Fibroblast of lung (primary cell): ENCODE measurements around the gene IQGAP2. TPM values are rescaled to one million over a fixed set of nuclear protein-coding genes. Genes with fewer than 3 reads are reported as not detected.

Experiments used
- DNase-seq, 2 donors: peaks; one replicate each; pipeline versions ENCODE4 v3.0.0 to v3.0.0-alpha.2; 2010; ENCODE audit warnings: low read depth in 2 of 2
- H2AFZ ChIP-seq: 2 replicates; pipeline ENCODE4 v1.5.1; 2012; ENCODE audit warnings: low read length, control low read depth, inconsistent platforms
- H3K27ac ChIP-seq: 2 replicates; pipeline ENCODE4 v1.5.1; 2011; ENCODE audit warnings: low read length, control low read depth; ENCODE audit not compliant: insufficient read depth
- H3K27me3 ChIP-seq: 2 replicates; pipeline ENCODE4 v1.5.1; 2011; ENCODE audit warnings: mild to moderate bottlenecking, low read length; ENCODE audit not compliant: control insufficient read depth, insufficient read depth
- H3K36me3 ChIP-seq: 2 replicates; pipeline ENCODE4 v1.5.1; 2011; ENCODE audit warnings: low read length; ENCODE audit not compliant: control insufficient read depth, insufficient read depth
- H3K4me1 ChIP-seq: 2 replicates; pipeline ENCODE4 v1.5.1; 2011; ENCODE audit warnings: low read length; ENCODE audit not compliant: control insufficient read depth, insufficient read depth; ENCODE audit errors: extremely low read depth
- H3K4me2 ChIP-seq: 2 replicates; pipeline ENCODE4 v1.5.1; 2011; ENCODE audit warnings: low read length, control low read depth; ENCODE audit not compliant: insufficient read depth; ENCODE audit errors: extremely low read depth
- H3K4me3 ChIP-seq, 4 experiments: fragments of 200-600 bp in 1 of 4; sonication (generic) in 1 of 4; replicated peaks in 1 of 4; 2 replicates each; pipeline ENCODE4 v1.5.1; 2011 to 2016; ENCODE audit warnings: low read length in 4 of 4, low read depth in 3 of 4, mild to moderate bottlenecking in 3 of 4, control low read depth in 2 of 4, inconsistent platforms in 1 of 4, mixed read lengths in 1 of 4; ENCODE audit not compliant: insufficient read depth in 1 of 4; ENCODE audit errors: control extremely low read depth in 1 of 4
- H3K79me2 ChIP-seq: 2 replicates; pipeline ENCODE4 v1.5.1; 2012; ENCODE audit warnings: mild to moderate bottlenecking, low read length, inconsistent platforms; ENCODE audit not compliant: control insufficient read depth, insufficient read depth
- H3K9ac ChIP-seq: 2 replicates; pipeline ENCODE4 v1.5.1; 2011; ENCODE audit warnings: mild to moderate bottlenecking, low read length, control low read depth; ENCODE audit not compliant: insufficient read depth
- H3K9me3 ChIP-seq: 2 replicates; pipeline ENCODE4 v1.5.1; 2012; ENCODE audit warnings: low read depth, low read length; ENCODE audit not compliant: control insufficient read depth, insufficient read depth
- H4K20me1 ChIP-seq: 2 replicates; pipeline ENCODE4 v1.5.1; 2011; ENCODE audit warnings: low read length; ENCODE audit not compliant: control insufficient read depth, insufficient read depth; ENCODE audit errors: extremely low read depth
- EZH2 ChIP-seq: IDR thresholded peaks from 2 replicates; pipeline ENCODE4 v1.5.1; 2012; ENCODE audit warnings: low read length, control low read depth, mild to moderate bottlenecking; ENCODE audit errors: missing control alignments
- polyA plus RNA-seq, 2 donors: library from polyadenylated mRNA; depleted of rRNA in 1 of 2; stranded (reverse) in 1 of 2; unstranded in 1 of 2; fragments of >200 nt; gene quantifications; 2 replicates each; pipeline ENCODE4 v1.2.1, GENCODE V29; 2011 to 2012; ENCODE audit warnings: missing spikeins in 1 of 2
- total RNA-seq: library from RNA; depleted of rRNA; stranded (reverse); fragments of >200 nt; gene quantifications from 2 replicates; pipeline ENCODE4 v1.2.1, GENCODE V29; 2014
- TF ChIP-seq, protein P1 (sequence below), 2 donors: IDR thresholded peaks in 1 of 2; conservative IDR thresholded peaks in 1 of 2; 1 replicate in 1 of 2; 2 replicates in 1 of 2; pipeline ENCODE4 v1.5.1; 2011 to 2012; ENCODE audit warnings: low read length in 2 of 2, control low read depth in 1 of 2, inconsistent platforms in 1 of 2, low read depth in 1 of 2, mild to moderate bottlenecking in 1 of 2

The IQGAP2 gene
- total and polyA plus RNA-seq, 2 donors (not counting 1 experiment from before 2014, with no cell fraction given), result 5.1 to 7.9 TPM

DNA sequence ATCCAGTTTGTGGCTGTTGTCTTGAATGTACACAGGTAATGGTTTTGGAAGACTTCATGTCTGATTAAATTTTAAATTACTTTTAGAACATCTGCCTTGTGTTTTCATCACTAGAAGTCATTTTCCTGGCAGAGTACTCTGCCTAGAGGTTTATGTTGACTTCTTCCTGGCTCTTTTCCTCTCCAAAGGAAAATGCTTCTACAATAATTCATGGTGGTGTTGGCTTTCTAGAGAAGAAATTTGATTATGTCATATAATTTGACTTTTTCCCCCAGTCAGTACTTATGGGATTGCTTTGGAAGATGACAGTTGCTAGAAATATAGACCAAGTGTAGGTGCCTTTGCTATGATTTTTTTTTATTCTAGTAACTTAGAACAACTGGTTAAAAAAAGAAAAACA is 173.4 kb downstream of the IQGAP2 start:
- TF ChIP-seq, protein P1, sequence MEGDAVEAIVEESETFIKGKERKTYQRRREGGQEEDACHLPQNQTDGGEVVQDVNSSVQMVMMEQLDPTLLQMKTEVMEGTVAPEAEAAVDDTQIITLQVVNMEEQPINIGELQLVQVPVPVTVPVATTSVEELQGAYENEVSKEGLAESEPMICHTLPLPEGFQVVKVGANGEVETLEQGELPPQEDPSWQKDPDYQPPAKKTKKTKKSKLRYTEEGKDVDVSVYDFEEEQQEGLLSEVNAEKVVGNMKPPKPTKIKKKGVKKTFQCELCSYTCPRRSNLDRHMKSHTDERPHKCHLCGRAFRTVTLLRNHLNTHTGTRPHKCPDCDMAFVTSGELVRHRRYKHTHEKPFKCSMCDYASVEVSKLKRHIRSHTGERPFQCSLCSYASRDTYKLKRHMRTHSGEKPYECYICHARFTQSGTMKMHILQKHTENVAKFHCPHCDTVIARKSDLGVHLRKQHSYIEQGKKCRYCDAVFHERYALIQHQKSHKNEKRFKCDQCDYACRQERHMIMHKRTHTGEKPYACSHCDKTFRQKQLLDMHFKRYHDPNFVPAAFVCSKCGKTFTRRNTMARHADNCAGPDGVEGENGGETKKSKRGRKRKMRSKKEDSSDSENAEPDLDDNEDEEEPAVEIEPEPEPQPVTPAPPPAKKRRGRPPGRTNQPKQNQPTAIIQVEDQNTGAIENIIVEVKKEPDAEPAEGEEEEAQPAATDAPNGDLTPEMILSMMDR (conservative IDR thresholded peaks at IDR 0.05 in 1 of 2, IDR thresholded peaks at IDR 0.05 in 1 of 2; ENCODE audit: low read depth in 1 of 2, low read length in 2 of 2), result no peak
- TF ChIP-seq EZH2, result no peak
- Histone ChIP-seq H3K4me1 (no peaks in the 10 kb centered on the region), H3K4me3 (no peak overlapping the region), H3K79me2 (no peaks in the 10 kb centered on the region), H3K9ac (no peak overlapping the region), H3K4me2 (no peak overlapping the region), H3K36me3 (no peaks in the 10 kb centered on the region), H3K27ac (no peak overlapping the region), H4K20me1 (no peaks in the 10 kb centered on the region), H2AFZ (no peak overlapping the region), H3K9me3 (no peaks in the 10 kb centered on the region), H3K27me3 (no peaks in the 10 kb centered on the region)
- DNase-seq, result peak in 1 of 2 donors; percentile 33

DNA sequence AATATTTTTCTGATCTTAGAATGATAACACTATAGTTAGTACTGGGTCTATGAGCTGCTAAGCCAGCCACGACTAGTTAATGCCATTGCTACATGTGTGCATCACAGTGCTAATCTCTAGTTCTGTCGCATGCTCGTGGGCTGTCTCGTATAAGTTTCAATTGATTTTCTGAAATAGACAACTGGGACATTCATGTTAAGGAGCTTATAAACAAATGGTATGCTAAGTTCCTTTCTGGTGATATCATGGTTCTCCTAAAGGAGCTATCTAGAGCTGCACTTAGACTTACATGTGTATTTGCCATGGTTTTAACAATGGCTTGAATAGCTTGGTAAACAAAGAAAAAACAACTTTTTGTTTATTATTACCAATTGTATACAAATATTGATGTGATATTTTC is 173.9 kb downstream of the IQGAP2 start:
- Histone ChIP-seq H3K4me1 (no peaks in the 10 kb centered on the region), H3K9ac (no peak overlapping the region), H3K36me3 (no peaks in the 10 kb centered on the region), H3K4me2 (no peak overlapping the region), H3K27ac (no peak overlapping the region), H3K4me3 (no peak overlapping the region), H2AFZ (no peak overlapping the region), H3K9me3 (no peaks in the 10 kb centered on the region), H3K79me2 (no peaks in the 10 kb centered on the region), H3K27me3 (no peaks in the 10 kb centered on the region), H4K20me1 (no peaks in the 10 kb centered on the region)
- DNase-seq, result no peak
- no peak for TF ChIP-seq EZH2
- TF ChIP-seq, protein P1 (conservative IDR thresholded peaks at IDR 0.05 in 1 of 2, IDR thresholded peaks at IDR 0.05 in 1 of 2; ENCODE audit: low read depth in 1 of 2, low read length in 2 of 2), result no peak

DNA sequence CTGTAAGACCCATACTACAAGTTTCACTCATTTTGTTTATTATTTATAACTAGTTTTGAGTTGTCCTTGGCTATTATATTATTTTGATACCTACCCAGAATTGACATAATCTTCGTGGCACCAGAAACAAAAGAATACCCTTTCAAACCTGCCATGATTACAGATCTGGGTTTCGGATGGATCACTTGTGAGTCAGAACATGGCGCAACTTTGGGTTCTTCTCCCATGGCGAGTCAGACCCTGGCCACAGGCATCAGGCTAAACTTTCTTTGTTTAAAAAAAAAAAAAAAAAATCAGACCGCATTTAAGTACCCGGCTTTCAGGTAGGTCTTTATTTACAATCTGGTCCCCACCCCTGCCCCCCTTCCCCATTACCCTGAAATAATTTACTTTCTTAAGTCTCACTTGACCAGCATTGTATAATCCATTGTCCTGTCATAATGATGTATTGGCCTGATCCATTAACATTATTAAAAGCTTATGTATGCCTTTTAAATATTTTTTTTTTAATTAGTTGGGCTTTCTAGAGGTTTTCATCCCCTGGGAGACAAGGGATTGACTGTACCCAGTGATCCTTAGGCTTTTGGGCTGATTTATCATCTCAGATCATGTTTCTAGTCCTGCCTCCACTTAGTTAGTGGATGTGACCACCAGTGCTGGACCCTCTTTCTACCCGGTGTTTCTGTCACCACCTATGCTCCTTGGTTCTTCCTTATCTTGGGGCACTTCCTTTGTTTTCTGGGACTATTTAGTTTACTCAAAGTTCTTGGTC is 176.3 kb downstream of the IQGAP2 start:
- Histone ChIP-seq H3K4me3 (no peak overlapping the region), H4K20me1 (no peaks in the 10 kb centered on the region), H3K79me2 (no peaks in the 10 kb centered on the region), H3K9ac (no peak overlapping the region), H3K4me1 (no peaks in the 10 kb centered on the region), H3K9me3 (no peaks in the 10 kb centered on the region), H2AFZ (no peak overlapping the region), H3K36me3 (no peaks in the 10 kb centered on the region), H3K27me3 (no peaks in the 10 kb centered on the region), H3K27ac (no peak overlapping the region), H3K4me2 (no peak overlapping the region)
- DNase-seq, result peak; percentile 26 to 37
- no peak for TF ChIP-seq EZH2
- TF ChIP-seq, protein P1 (conservative IDR thresholded peaks at IDR 0.05 in 1 of 2, IDR thresholded peaks at IDR 0.05 in 1 of 2; ENCODE audit: low read depth in 1 of 2, low read length in 2 of 2), result no peak
